Neural cell (in vitro differentiated cells): ENCODE results near the gene KRT74. TPM values are rescaled to one million over a fixed set of nuclear protein-coding genes. Genes with fewer than 3 reads are reported as not detected.

Experiments used
- H2AFZ ChIP-seq: fragments of 200-600, 300-800 bp; sonication (generic), shearing (Covaris generic); 2 replicates; pipeline ENCODE4 v1.6.0; 2014; ENCODE audit warnings: low read depth, mild to moderate bottlenecking, antibody characterized with exemption, low read length, moderate library complexity
- H3F3A ChIP-seq: fragments of 200-600 bp; shearing (Covaris generic); 2 replicates; pipeline ENCODE4 v1.6.1; 2016; ENCODE audit warnings: mild to moderate bottlenecking, moderate library complexity, mixed read lengths, antibody characterized with exemption, low read length; ENCODE audit not compliant: insufficient read depth, poor library complexity, severe bottlenecking
- H3K27ac ChIP-seq: fragments of 200-600, 300-800 bp; sonication (generic), shearing (Covaris generic); 2 replicates; pipeline ENCODE4 v1.5.1; 2014; ENCODE audit warnings: mild to moderate bottlenecking, low read length, moderate library complexity
- H3K27me3 ChIP-seq: fragments of 300-800, 200-600 bp; sonication (generic), shearing (Covaris generic); 2 replicates; pipeline ENCODE4 v1.6.0; 2014; ENCODE audit warnings: mild to moderate bottlenecking, low read depth, low read length, moderate library complexity; ENCODE audit not compliant: insufficient read depth
- H3K36me3 ChIP-seq: fragments of 300-800, 200-600 bp; sonication (generic), shearing (Covaris generic); 2 replicates; pipeline ENCODE4 v1.5.1; 2014; ENCODE audit warnings: mild to moderate bottlenecking, antibody characterized with exemption, low read length, moderate library complexity; ENCODE audit not compliant: insufficient read depth
- H3K4me2 ChIP-seq: fragments of 300-800, 200-600 bp; sonication (generic), shearing (Covaris generic); 2 replicates; pipeline ENCODE4 v1.6.0; 2014; ENCODE audit warnings: mild to moderate bottlenecking, low read length
- H3K4me3 ChIP-seq: fragments of 300-800, 200-600 bp; sonication (generic), shearing (Covaris generic); 2 replicates; pipeline ENCODE4 v1.5.1; 2014; ENCODE audit warnings: mild to moderate bottlenecking, low read length, moderate library complexity
- H3K79me2 ChIP-seq: fragments of 200-600 bp; shearing (Covaris generic); replicated peaks from 2 replicates; pipeline ENCODE4 v1.6.0; 2014; ENCODE audit warnings: mild to moderate bottlenecking, low read length, moderate library complexity; ENCODE audit not compliant: insufficient read depth
- H3K9ac ChIP-seq: fragments of 300-800, 200-600 bp; sonication (generic), shearing (Covaris generic); 2 replicates; pipeline ENCODE4 v1.6.1; 2016; ENCODE audit warnings: mild to moderate bottlenecking, low read length, mixed read lengths
- H3K9me2 ChIP-seq: fragments of 200-600 bp; shearing (Covaris generic); 2 replicates; pipeline ENCODE4 v1.6.1; 2016; ENCODE audit warnings: mild to moderate bottlenecking, low read length, mixed read lengths; ENCODE audit not compliant: insufficient read depth
- H3K9me3 ChIP-seq: fragments of 200-600, 300-800 bp; sonication (generic), shearing (Covaris generic); 2 replicates; pipeline ENCODE4 v1.6.1; 2016; ENCODE audit warnings: mild to moderate bottlenecking, mixed run types, low read length, moderate library complexity, mixed read lengths
- H4K20me1 ChIP-seq: fragments of 200-600 bp; shearing (Covaris generic); 2 replicates; pipeline ENCODE4 v1.6.1; 2016; ENCODE audit warnings: mild to moderate bottlenecking, mixed run types; ENCODE audit not compliant: insufficient read depth
- EP300 ChIP-seq: fragments of 450-650 bp; conservative IDR thresholded peaks from 2 replicates; pipeline ENCODE4 v1.6.1; 2014; ENCODE audit warnings: antibody characterized with exemption, mild to moderate bottlenecking, moderate library complexity; ENCODE audit not compliant: poor library complexity, severe bottlenecking
- EZH2 ChIP-seq: fragments of 200-600, 300-800 bp; shearing (Covaris generic), sonication (generic); IDR thresholded peaks from 2 replicates; pipeline ENCODE4 v1.6.1; 2014; ENCODE audit warnings: antibody characterized with exemption, low read length, borderline replicate concordance, mild to moderate bottlenecking; ENCODE audit not compliant: insufficient read depth, poor library complexity, severe bottlenecking
- MXI1 ChIP-seq: fragments of 450-650 bp; conservative IDR thresholded peaks from 2 replicates; pipeline ENCODE4 v1.6.1; 2014; ENCODE audit warnings: antibody characterized with exemption, mild to moderate bottlenecking; ENCODE audit not compliant: poor library complexity, severe bottlenecking
- POLR2AphosphoS5 ChIP-seq: IDR thresholded peaks from 2 replicates; pipeline ENCODE4 v1.6.1; 2012
- RAD21 ChIP-seq: fragments of 450-650 bp; conservative IDR thresholded peaks from 2 replicates; pipeline ENCODE4 v1.6.1; 2014; ENCODE audit warnings: antibody characterized with exemption, mild to moderate bottlenecking, moderate library complexity
- SMC3 ChIP-seq: fragments of 450-650 bp; conservative IDR thresholded peaks from 2 replicates; pipeline ENCODE4 v1.6.1; 2014; ENCODE audit warnings: antibody characterized with exemption, mild to moderate bottlenecking, moderate library complexity; ENCODE audit not compliant: poor library complexity
- TAF1 ChIP-seq: IDR thresholded peaks from 2 replicates; pipeline ENCODE4 v1.6.1; 2012; ENCODE audit warnings: low read depth
- polyA plus RNA-seq: library from polyadenylated mRNA; depleted of rRNA; stranded (reverse); fragments of >200 nt; gene quantifications from 2 replicates; pipeline ENCODE4 v1.2.3, GENCODE V29; 2014
- TF ChIP-seq, protein P1 (sequence below): IDR thresholded peaks from 2 replicates; pipeline ENCODE4 v1.6.1; 2012; ENCODE audit warnings: borderline replicate concordance
- TF ChIP-seq, protein P2 (sequence below): fragments of 450-650 bp; IDR thresholded peaks from 2 replicates; pipeline ENCODE4 v1.5.1; 2014; ENCODE audit warnings: antibody characterized with exemption, mild to moderate bottlenecking, moderate library complexity; ENCODE audit not compliant: poor library complexity, severe bottlenecking

The KRT74 gene
- polyA plus RNA-seq, 1 donor from 2014 or later = not detected

DNA sequence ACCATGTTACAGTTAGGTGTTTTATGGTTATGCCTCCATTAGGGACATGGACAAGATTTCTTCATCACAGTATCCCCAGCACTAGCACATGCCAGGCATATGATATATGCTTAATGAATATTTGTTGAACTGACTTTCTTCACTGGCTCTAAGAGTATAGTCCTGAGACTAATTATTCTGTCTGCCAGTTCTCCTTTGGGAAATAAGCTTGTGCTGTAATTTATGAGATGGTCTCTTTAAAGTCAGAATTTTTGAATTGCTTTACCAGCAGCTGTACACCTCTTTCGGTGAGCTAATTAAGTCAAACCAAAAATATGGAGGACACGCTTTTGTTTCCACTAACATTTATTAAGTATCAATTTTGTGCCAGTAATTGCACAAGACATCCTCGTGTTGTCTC lies 32.5 kb upstream of the KRT74 start:
- no peaks in the 10 kb centered on the region for H3K79me2 ChIP-seq
- H3K9me3 ChIP-seq = no peaks in the 10 kb centered on the region
- H3K27me3 ChIP-seq = no peaks in the 10 kb centered on the region

DNA sequence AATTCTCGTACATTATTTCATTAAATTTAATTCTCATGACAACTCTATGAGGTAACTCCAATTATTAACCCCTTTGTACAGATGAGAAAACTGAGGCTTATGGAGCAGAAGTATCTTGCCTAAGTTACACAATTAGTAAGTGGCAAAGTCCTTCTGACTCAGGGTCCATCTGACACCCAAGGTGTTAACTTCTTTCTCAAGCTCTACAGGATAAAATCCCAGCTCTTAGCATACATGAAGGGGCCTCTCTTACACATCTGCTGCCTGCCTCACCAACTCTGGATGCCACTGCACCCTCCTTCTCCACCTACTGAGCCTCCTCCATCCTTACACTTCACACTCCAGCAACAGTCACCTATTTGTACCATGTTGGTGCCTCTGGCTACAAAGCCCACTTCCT lies 31.9 kb upstream of the KRT74 start:
- TF ChIP-seq, protein P1, sequence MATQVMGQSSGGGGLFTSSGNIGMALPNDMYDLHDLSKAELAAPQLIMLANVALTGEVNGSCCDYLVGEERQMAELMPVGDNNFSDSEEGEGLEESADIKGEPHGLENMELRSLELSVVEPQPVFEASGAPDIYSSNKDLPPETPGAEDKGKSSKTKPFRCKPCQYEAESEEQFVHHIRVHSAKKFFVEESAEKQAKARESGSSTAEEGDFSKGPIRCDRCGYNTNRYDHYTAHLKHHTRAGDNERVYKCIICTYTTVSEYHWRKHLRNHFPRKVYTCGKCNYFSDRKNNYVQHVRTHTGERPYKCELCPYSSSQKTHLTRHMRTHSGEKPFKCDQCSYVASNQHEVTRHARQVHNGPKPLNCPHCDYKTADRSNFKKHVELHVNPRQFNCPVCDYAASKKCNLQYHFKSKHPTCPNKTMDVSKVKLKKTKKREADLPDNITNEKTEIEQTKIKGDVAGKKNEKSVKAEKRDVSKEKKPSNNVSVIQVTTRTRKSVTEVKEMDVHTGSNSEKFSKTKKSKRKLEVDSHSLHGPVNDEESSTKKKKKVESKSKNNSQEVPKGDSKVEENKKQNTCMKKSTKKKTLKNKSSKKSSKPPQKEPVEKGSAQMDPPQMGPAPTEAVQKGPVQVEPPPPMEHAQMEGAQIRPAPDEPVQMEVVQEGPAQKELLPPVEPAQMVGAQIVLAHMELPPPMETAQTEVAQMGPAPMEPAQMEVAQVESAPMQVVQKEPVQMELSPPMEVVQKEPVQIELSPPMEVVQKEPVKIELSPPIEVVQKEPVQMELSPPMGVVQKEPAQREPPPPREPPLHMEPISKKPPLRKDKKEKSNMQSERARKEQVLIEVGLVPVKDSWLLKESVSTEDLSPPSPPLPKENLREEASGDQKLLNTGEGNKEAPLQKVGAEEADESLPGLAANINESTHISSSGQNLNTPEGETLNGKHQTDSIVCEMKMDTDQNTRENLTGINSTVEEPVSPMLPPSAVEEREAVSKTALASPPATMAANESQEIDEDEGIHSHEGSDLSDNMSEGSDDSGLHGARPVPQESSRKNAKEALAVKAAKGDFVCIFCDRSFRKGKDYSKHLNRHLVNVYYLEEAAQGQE = no peak
- TF ChIP-seq MXI1 = no peak
- TF ChIP-seq, protein P2, sequence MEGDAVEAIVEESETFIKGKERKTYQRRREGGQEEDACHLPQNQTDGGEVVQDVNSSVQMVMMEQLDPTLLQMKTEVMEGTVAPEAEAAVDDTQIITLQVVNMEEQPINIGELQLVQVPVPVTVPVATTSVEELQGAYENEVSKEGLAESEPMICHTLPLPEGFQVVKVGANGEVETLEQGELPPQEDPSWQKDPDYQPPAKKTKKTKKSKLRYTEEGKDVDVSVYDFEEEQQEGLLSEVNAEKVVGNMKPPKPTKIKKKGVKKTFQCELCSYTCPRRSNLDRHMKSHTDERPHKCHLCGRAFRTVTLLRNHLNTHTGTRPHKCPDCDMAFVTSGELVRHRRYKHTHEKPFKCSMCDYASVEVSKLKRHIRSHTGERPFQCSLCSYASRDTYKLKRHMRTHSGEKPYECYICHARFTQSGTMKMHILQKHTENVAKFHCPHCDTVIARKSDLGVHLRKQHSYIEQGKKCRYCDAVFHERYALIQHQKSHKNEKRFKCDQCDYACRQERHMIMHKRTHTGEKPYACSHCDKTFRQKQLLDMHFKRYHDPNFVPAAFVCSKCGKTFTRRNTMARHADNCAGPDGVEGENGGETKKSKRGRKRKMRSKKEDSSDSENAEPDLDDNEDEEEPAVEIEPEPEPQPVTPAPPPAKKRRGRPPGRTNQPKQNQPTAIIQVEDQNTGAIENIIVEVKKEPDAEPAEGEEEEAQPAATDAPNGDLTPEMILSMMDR = no peak
- no peak for TF ChIP-seq RAD21
- no peaks in the 10 kb centered on the region for H4K20me1 ChIP-seq

More for the DNA sequence above, 32.5 kb upstream of the KRT74 start:
- Histone ChIP-seq H3K9ac (no peak overlapping the region), H3F3A (no peaks in the 10 kb centered on the region), H3K27ac (no peak overlapping the region), H3K4me3 (no peak overlapping the region), H3K4me2 (no peak overlapping the region), H4K20me1 (no peaks in the 10 kb centered on the region), H3K36me3 (no peaks in the 10 kb centered on the region), H2AFZ (no peak overlapping the region), H3K9me2 (no peaks in the 10 kb centered on the region)
- TF ChIP-seq MXI1 = no peak
- TF ChIP-seq POLR2AphosphoS5 = no peak
- no peak for TF ChIP-seq RAD21
- TF ChIP-seq SMC3 = no peak
- no peak for TF ChIP-seq TAF1
- no peak for TF ChIP-seq EZH2
- TF ChIP-seq, protein P1 = no peak
- TF ChIP-seq, protein P2 = no peak
- TF ChIP-seq EP300 = no peak

More for the DNA sequence above, 31.9 kb upstream of the KRT74 start:
- Histone ChIP-seq H2AFZ (no peak overlapping the region), H3K36me3 (no peaks in the 10 kb centered on the region), H3K9ac (no peak overlapping the region), H3F3A (no peaks in the 10 kb centered on the region), H3K4me2 (no peak overlapping the region), H3K27me3 (no peaks in the 10 kb centered on the region), H3K9me3 (no peaks in the 10 kb centered on the region), H3K9me2 (no peaks in the 10 kb centered on the region), H3K79me2 (no peaks in the 10 kb centered on the region), H3K4me3 (no peak overlapping the region), H3K27ac (no peak overlapping the region)
